H1 (cell line): ENCODE data around the gene ATP6V1F. TPM values are rescaled to one million over a fixed set of nuclear protein-coding genes. Genes with fewer than 3 reads are reported as not detected.

Experiments
- CTCF ChIA-PET: fragments of 300-600 bp; sonication (Branson Sonifier 250); formaldehyde crosslinking; loops from one replicate; lab custom pipeline; 2021; ENCODE audit not compliant: partially characterized antibody; lab: Charles Lee
- POLR2A ChIA-PET: fragments of 300-600 bp; sonication (Branson Sonifier 250); formaldehyde crosslinking; loops from one replicate; lab custom pipeline; 2021; ENCODE audit warnings: inconsistent platforms; ENCODE audit not compliant: partially characterized antibody; lab: Charles Lee
- DNase-seq, 2 experiments: peaks; one replicate each; pipeline versions ENCODE4 v3.0.0 to v3.0.0-alpha.2; 2010 to 2022; ENCODE audit warnings: low spot score in 2 of 2, low read depth in 1 of 2, mixed read lengths in 1 of 2
- FAIRE-seq: peaks from 2 replicates; lab custom pipeline; 2011; peaks lifted over from hg19 to GRCh38; lab: Jason Lieb, UNC
- H2AFZ ChIP-seq: 2 replicates; pipeline ENCODE4 v1.8.1; 2012; ENCODE audit warnings: low read length, inconsistent platforms
- H2AK5ac ChIP-seq: 2 replicates; pipeline ENCODE4 v1.6.1; 2013; ENCODE audit warnings: low read depth, low read length
- H2BK120ac ChIP-seq: replicated peaks from 2 replicates; pipeline ENCODE3; 2013; ENCODE audit warnings: low read depth, low read length, inconsistent platforms
- H2BK12ac ChIP-seq: 2 replicates; pipeline ENCODE4 v1.6.1; 2013; ENCODE audit warnings: low read depth, low read length
- H2BK15ac ChIP-seq: 2 replicates; pipeline ENCODE4 v1.6.1; 2013; ENCODE audit warnings: low read length
- H2BK20ac ChIP-seq: 2 replicates; pipeline ENCODE4 v1.6.1; 2013; ENCODE audit warnings: low read length
- H2BK5ac ChIP-seq: 2 replicates; pipeline ENCODE4 v1.6.1; 2013; ENCODE audit warnings: low read depth, low read length
- H3K14ac ChIP-seq: 2 replicates; pipeline ENCODE4 v1.6.1; 2013; ENCODE audit warnings: inconsistent platforms; ENCODE audit not compliant: insufficient read length
- H3K18ac ChIP-seq: 2 replicates; pipeline ENCODE4 v1.6.1; 2013; ENCODE audit warnings: low read length; ENCODE audit errors: extremely low read depth
- H3K23ac ChIP-seq: 2 replicates; pipeline ENCODE4 v1.6.1; 2013; ENCODE audit warnings: inconsistent platforms; ENCODE audit not compliant: insufficient read length
- H3K23me2 ChIP-seq: 2 replicates; pipeline ENCODE4 v1.6.1; 2013; ENCODE audit warnings: low read depth, low read length
- H3K27ac ChIP-seq: 2 replicates; pipeline ENCODE4 v1.6.1; 2011; ENCODE audit warnings: low read depth, low read length, inconsistent platforms
- H3K27me3 ChIP-seq, 4 experiments: replicated peaks in 1 of 4; 1 replicate in 1 of 4; 2 replicates in 3 of 4; pipeline versions ENCODE4 v1.6.1 to v1.8.1; 2011 to 2013; ENCODE audit warnings: low read length in 3 of 4, mild to moderate bottlenecking in 3 of 4, inconsistent platforms in 2 of 4, mixed read lengths in 2 of 4, moderate library complexity in 1 of 4; ENCODE audit not compliant: control insufficient read depth in 3 of 4, insufficient read depth in 3 of 4; ENCODE audit errors: extremely low read depth in 1 of 4
- H3K36me3 ChIP-seq, 4 experiments: 2 replicates each; pipeline versions ENCODE4 v1.6.1 to v1.8.1; 2011 to 2013; ENCODE audit warnings: mild to moderate bottlenecking in 4 of 4, low read length in 3 of 4, moderate library complexity in 2 of 4, control low read depth in 1 of 4, inconsistent platforms in 1 of 4; ENCODE audit not compliant: insufficient read depth in 4 of 4, control insufficient read depth in 2 of 4
- H3K4ac ChIP-seq: replicated peaks from 2 replicates; pipeline ENCODE3; 2013; ENCODE audit warnings: low read length, low read depth, mixed read lengths, inconsistent platforms; ENCODE audit not compliant: insufficient read length
- H3K4me1 ChIP-seq, 4 experiments: replicated peaks in 1 of 4; 1 replicate in 1 of 4; 2 replicates in 3 of 4; pipeline versions ENCODE4 v1.6.1 to v1.8.1; 2011 to 2013; ENCODE audit warnings: low read length in 3 of 4, inconsistent platforms in 2 of 4, mixed read lengths in 1 of 4; ENCODE audit not compliant: insufficient read depth in 4 of 4, control insufficient read depth in 3 of 4
- H3K4me2 ChIP-seq, 2 experiments: 2 replicates each; pipeline versions ENCODE4 v1.6.1 to v1.8.1; 2011 to 2013; ENCODE audit warnings: low read depth in 2 of 2, low read length in 2 of 2, control low read depth in 1 of 2, inconsistent platforms in 1 of 2, mild to moderate bottlenecking in 1 of 2; ENCODE audit not compliant: insufficient read depth in 1 of 2
- H3K4me3 ChIP-seq, 4 experiments: fragments of 200-600, 300-600 bp in 1 of 4; sonication (generic), shearing (Covaris generic), sonication (Bioruptor Twin) in 1 of 4; 2 replicates each; pipeline versions ENCODE4 v1.5.1 to v1.8.1; 2011 to 2016; ENCODE audit warnings: low read length in 4 of 4, low read depth in 3 of 4, control low read depth in 2 of 4, inconsistent platforms in 2 of 4, mild to moderate bottlenecking in 2 of 4, mixed read lengths in 1 of 4, moderate library complexity in 1 of 4; ENCODE audit not compliant: insufficient read depth in 2 of 4; ENCODE audit errors: extremely low read depth in 1 of 4
- H3K56ac ChIP-seq: replicated peaks from 2 replicates; pipeline ENCODE3; 2013; ENCODE audit warnings: low read depth, mild to moderate bottlenecking, mixed read lengths, low read length, inconsistent platforms; ENCODE audit not compliant: insufficient read length
- H3K79me1 ChIP-seq: 2 replicates; pipeline ENCODE4 v1.6.1; 2013; ENCODE audit warnings: low read depth, low read length, control low read depth
- H3K79me2 ChIP-seq, 2 experiments: 2 replicates each; pipeline versions ENCODE4 v1.6.1 to v1.8.1; 2012 to 2013; ENCODE audit warnings: low read length in 2 of 2, mild to moderate bottlenecking in 2 of 2, inconsistent platforms in 1 of 2; ENCODE audit not compliant: insufficient read depth in 2 of 2, control insufficient read depth in 1 of 2
- H3K9ac ChIP-seq, 4 experiments: replicated peaks in 1 of 4; 1 replicate in 1 of 4; 2 replicates in 3 of 4; pipeline versions ENCODE4 v1.6.1 to v1.8.1; 2011 to 2013; ENCODE audit warnings: low read depth in 3 of 4, low read length in 3 of 4, control low read depth in 2 of 4, mild to moderate bottlenecking in 2 of 4, moderate library complexity in 2 of 4, inconsistent platforms in 1 of 4; ENCODE audit errors: extremely low read depth in 1 of 4
- H3K9me3 ChIP-seq, 2 experiments: 2 replicates each; pipeline versions ENCODE4 v1.6.1 to v1.8.1; 2012 to 2013; ENCODE audit warnings: mild to moderate bottlenecking in 2 of 2, moderate library complexity in 2 of 2, control low read depth in 1 of 2, inconsistent platforms in 1 of 2, low read depth in 1 of 2, low read length in 1 of 2, mixed read lengths in 1 of 2; ENCODE audit not compliant: insufficient read depth in 2 of 2
- H4K20me1 ChIP-seq, 2 experiments: replicated peaks in 1 of 2; 2 replicates each; pipeline versions ENCODE3 to v1.8.1; 2011 to 2013; ENCODE audit warnings: inconsistent platforms in 2 of 2, low read length in 2 of 2, mild to moderate bottlenecking in 1 of 2; ENCODE audit not compliant: insufficient read depth in 2 of 2, control insufficient read depth in 1 of 2
- H4K5ac ChIP-seq: 2 replicates; pipeline ENCODE4 v1.6.1; 2013; ENCODE audit warnings: low read length, low read depth, mixed read lengths, inconsistent platforms; ENCODE audit not compliant: insufficient read length
- H4K8ac ChIP-seq: 2 replicates; pipeline ENCODE4 v1.8.0; 2013; ENCODE audit warnings: mild to moderate bottlenecking, moderate library complexity, low read length, inconsistent platforms; ENCODE audit not compliant: insufficient read depth; ENCODE audit errors: extremely low read depth
- H4K91ac ChIP-seq: replicated peaks from 2 replicates; pipeline ENCODE3; 2013; ENCODE audit warnings: low read length, mixed read lengths, inconsistent platforms; ENCODE audit not compliant: insufficient read length
- EZH2 ChIP-seq: fragments of 200-600 bp; sonication (generic); IDR thresholded peaks from 2 replicates; pipeline ENCODE4 v1.7.1; 2012; ENCODE audit warnings: low read depth, mild to moderate bottlenecking, moderate library complexity, low read length, inconsistent platforms; ENCODE audit not compliant: severe bottlenecking
- JUND ChIP-seq: IDR thresholded peaks from 2 replicates; pipeline ENCODE4 v1.6.1; 2011; ENCODE audit warnings: mild to moderate bottlenecking, improper control_type of control experiment, low read length
- KDM1A ChIP-seq: fragments of 200-600, 300-600 bp; sonication (generic); IDR thresholded peaks from 2 replicates; pipeline ENCODE4 v1.7.1; 2016; ENCODE audit warnings: mild to moderate bottlenecking, low read length, borderline replicate concordance
- KDM4A ChIP-seq: IDR thresholded peaks from one replicate; pipeline ENCODE4 v1.7.1; 2012; ENCODE audit warnings: low read depth, mild to moderate bottlenecking, moderate library complexity, low read length, inconsistent platforms; ENCODE audit not compliant: severe bottlenecking
- RBBP5 ChIP-seq: IDR thresholded peaks from 2 replicates; pipeline ENCODE4 v1.7.1; 2012; ENCODE audit warnings: low read depth, mild to moderate bottlenecking, inconsistent platforms, low read length, moderate library complexity, borderline replicate concordance
- RNF2 ChIP-seq: fragments of 200-900, 300-1000 bp; sonication (generic); IDR thresholded peaks from 2 replicates; pipeline ENCODE4 v1.7.1; 2016; ENCODE audit warnings: borderline replicate concordance, low read depth, mild to moderate bottlenecking, antibody characterized with exemption, low read length; ENCODE audit not compliant: poor library complexity, severe bottlenecking; ENCODE audit errors: missing control alignments
- SAP30 ChIP-seq: fragments of 300-600 bp; sonication (generic); IDR thresholded peaks from 2 replicates; pipeline ENCODE4 v1.7.1; 2012; ENCODE audit warnings: low read length, moderate library complexity, mild to moderate bottlenecking, inconsistent platforms; ENCODE audit not compliant: insufficient read depth, insufficient replicate concordance
- TBP ChIP-seq: IDR thresholded peaks from 2 replicates; pipeline ENCODE4 v1.6.1; 2011; ENCODE audit warnings: low read depth, low read length, improper control_type of control experiment
- WGBS, 2 experiments: shearing (Covaris generic) in 1 of 2; methylation state at CpG; one replicate each; pipeline versions ENCODE4 v1.1.6 to v1.1.7; 2013 to 2015; ENCODE audit warnings: low lambda C conversion rate in 2 of 2, mixed read lengths in 2 of 2, inconsistent platforms in 1 of 2, low coverage in 1 of 2, missing lambda C conversion rate in 1 of 2; ENCODE audit not compliant: insufficient replicate concordance in 2 of 2, insufficient coverage in 1 of 2, insufficient read length in 1 of 2; ENCODE audit errors: extremely low coverage in 1 of 2, missing lambda C conversion rate in 1 of 2; 5-methylcytosine and 5-hydroxymethylcytosine counted together
- polyA plus RNA-seq, 7 experiments: library from polyadenylated mRNA; depleted of rRNA in 3 of 7; stranded (reverse) in 5 of 7; unstranded in 2 of 7; fragments of >200 nt in 5 of 7; fragments of 200-250 nt in 2 of 7; gene quantifications; 1 replicate in 5 of 7; 2 replicates in 1 of 7; 4 replicates in 1 of 7; pipeline versions ENCODE4 v1.2.1 to v1.2.3, GENCODE V29; 2011 to 2013; ENCODE audit warnings: missing spikeins in 2 of 7, mixed read lengths in 2 of 7
- total RNA-seq: library from RNA; stranded (reverse); fragmentation: NEBNext Ultra II Directional; extraction: Animal tissue kit (Norgen Biotek cat#: 25700); gene quantifications from 2 replicates; pipeline ENCODE4 v1.2.1, GENCODE V29; 2021
- TF ChIP-seq, protein P1 (sequence below): IDR thresholded peaks from 2 replicates; pipeline ENCODE4 v1.6.1; 2011; ENCODE audit warnings: low read depth, mild to moderate bottlenecking, low read length; ENCODE audit not compliant: insufficient read depth

The ATP6V1F gene
- total and polyA plus RNA-seq, 2 of the 8 experiments (the other 6 are each of a cell fraction or from before 2014, with no cell fraction given), result 104 to 318 TPM

- Histone ChIP-seq H3K18ac (peak overlapping the region; percentile 87), H3K23ac (no peak overlapping the region), H4K8ac (peak overlapping the region; percentile 29; the same call in 1 of the 2 replicates), H3K4me2 (peak overlapping the region; percentile 99 to 100), H3K56ac (no peak overlapping the region), H3K4ac (no peak overlapping the region), H2BK15ac (no peak overlapping the region), H3K4me1 (peaks cover 3 to 53% (median 31%) of the 10 kb centered on the region in 4 experiments), H3K9ac (no peak overlapping the region), H3K23me2 (peaks cover 24% of the 10 kb centered on the region), H2AK5ac (no peak overlapping the region), H4K20me1 (no peaks in the 10 kb centered on the region), H4K91ac (peak overlapping the region; percentile 20), H3K27me3 (peaks cover 8 to 27% (median 27%) of the 10 kb centered on the region in 4 experiments; a peak in 6 of 7 replicates), H2BK12ac (peak overlapping the region; percentile 68; the same call in 1 of the 2 replicates), H3K79me2 (no peaks in the 10 kb centered on the region), H3K36me3 (no peaks in the 10 kb centered on the region), H3K14ac (no peak overlapping the region), H4K5ac (no peak overlapping the region), H2AFZ (peak overlapping the region; percentile 36; the same call in 1 of the 2 replicates), H3K79me1 (no peaks in the 10 kb centered on the region), H2BK120ac (no peak overlapping the region), H3K27ac (no peak overlapping the region), H3K9me3 (no peaks in the 10 kb centered on the region), H2BK5ac (peak overlapping the region; percentile 52; the same call in 1 of the 2 replicates), H3K4me3 (peak overlapping the region; percentile 26 to 66 (median 48); a peak in 7 of 8 replicates), H2BK20ac (0 out of 2 replicates have a peak overlapping the region, but pooled peaks have one; percentile 48)
- POLR2A ChIA-PET, result interaction anchor here (0.6 to 5.7 kb wide), 20 partner anchors 7 to 338 kb away, joined by 3 to 31 read pairs (median 4); partner anchors contain the start of gene ATP6V1F
- FAIRE-seq, result no peak
- WGBS, 2 experiments, result 3% methylated on average over 27 of the region's 33 CpGs; no CpG with 5 or more reads in 1 of the 2 experiments
- DNase-seq, result peak in 1 of 2 experiments; percentile 83
- CTCF ChIA-PET, result interaction anchor here (0.6 to 7.6 kb wide), 14 partner anchors 8 to 1558 kb away, joined by 3 to 71 read pairs (median 5); partner anchors contain the start of genes ATP6V1F and CALU
- TF ChIP-seq TBP (no peak), EZH2 (peak; percentile 64), SAP30 (no peak), RNF2 (no peak), RBBP5 (no peak; the same call in 1 of the 2 replicates), KDM1A (peak; percentile 57; the same call in 1 of the 2 replicates), KDM4A (peak; percentile 28), JUND (no peak)
- TF ChIP-seq, protein P1, sequence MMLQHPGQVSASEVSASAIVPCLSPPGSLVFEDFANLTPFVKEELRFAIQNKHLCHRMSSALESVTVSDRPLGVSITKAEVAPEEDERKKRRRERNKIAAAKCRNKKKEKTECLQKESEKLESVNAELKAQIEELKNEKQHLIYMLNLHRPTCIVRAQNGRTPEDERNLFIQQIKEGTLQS, result no peak
These were observed 31.3 kb upstream of the ATP6V1F start for GRCh38 chr7:128831178-128831993.
